ENCODE results near the gene PPFIBP2.

- TF ChIP-seq CTCF (conservative IDR thresholded peaks at IDR 0.05; ENCODE audit: low read depth, low read length) (no peak), EZH2 (IDR thresholded peaks at IDR 0.05; ENCODE audit: borderline replicate concordance, low read depth, low read length, poor library complexity, severe bottlenecking) (no peak)
Observed at GRCh38 chr11:7587712-7588111, 73.9 kb downstream of the PPFIBP2 start.
